NCI-H187 (cell line): Measurements from ENCODE around the gene ACSS3.
"Not testable (repeated sequence)": the region's sequence is repeated elsewhere in the genome, so short reads cannot be mapped to it uniquely, and the experiment has no call there.

Experiments
- DNase-seq, 2 experiments: peaks; one replicate each; lab custom pipeline; 2025; lab: John Stamatoyannopoulos, UW

Gene ACSS3

DNA sequence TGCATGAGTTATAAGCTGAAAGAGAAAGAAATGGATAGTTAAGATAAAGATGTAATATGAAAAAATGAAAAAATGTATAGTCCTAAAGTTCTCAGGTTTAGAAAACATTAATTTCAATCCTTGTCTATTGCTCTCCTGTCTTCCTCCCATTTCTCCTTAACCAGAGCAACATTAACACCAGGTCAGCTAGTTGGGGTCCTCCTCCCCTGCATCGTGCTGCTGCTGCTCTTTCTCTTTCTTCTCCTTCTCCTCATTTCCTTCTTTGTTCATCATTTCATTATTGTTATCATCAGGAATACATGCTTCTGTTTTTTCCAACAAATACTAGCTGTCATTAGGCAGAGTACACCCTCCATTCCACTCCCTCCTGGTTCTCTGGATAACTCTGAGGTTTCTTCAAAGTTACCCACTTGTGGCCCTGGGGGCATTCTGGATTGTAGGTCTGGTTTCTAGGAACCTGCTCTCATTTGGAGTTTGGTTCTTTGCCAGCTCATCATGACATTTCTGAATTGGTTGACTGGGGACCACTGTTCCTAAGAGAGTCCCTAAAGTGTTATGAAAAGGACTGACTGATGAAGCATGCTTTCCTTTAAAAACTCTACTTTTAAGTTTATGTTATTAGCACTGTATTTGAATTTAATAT lies 17.0 kb downstream of the ACSS3 start:
- DNase-seq = no peak

DNA sequence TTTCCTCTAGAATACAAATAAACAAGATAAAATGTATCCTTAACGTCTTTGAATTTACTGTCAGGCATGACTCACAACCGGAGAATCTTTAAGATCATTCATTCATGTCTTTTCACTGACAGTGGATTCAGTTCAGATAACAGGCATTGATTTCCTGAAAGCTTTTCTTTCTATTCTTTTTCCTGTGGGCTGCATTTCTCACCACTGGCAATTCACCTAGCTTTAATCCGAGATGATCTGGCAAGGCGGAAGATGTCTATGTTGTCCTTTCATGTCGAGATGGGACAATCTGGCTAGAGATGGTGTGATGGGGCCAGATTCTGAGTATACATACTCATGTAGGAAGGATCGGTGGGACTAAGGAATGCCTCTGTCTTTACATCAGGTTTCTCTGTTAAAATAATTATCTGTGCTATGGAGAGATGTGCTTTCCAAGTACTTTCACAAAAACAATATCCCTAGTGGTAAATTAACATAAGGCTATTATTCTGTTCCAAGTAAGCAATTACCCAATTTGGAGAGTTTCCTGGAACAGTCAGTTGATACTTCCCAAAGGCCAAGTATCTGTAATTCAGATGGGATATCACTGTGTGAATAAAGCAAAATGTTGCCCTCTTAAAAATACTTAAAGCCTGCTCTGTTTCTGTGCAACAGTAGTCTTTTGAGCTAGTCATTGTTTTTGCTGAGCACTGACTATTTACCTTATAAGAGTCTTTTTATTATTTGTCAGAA lies 17.8 kb downstream of the ACSS3 start:
- no peak for DNase-seq

DNA sequence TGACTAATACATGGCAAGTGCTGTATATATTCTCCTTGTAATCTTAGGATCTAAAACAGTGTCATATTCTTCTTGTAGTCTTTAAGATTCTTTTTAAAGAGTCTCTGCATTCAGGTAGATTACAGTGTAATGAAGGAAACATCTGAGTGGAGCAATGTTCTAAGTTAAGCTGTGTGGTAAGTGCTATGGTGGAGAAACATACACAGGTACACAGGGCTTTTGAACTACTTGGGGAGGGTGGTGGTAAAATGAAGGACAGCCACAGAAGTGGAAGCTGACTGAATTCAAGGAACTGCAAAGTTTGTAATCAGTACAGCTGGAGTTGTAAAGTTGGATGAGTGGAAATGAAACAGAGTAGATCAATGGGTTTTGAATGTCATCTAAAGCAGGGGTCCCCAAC lies 27.8 kb downstream of the ACSS3 start:
- no peak for DNase-seq

DNA sequence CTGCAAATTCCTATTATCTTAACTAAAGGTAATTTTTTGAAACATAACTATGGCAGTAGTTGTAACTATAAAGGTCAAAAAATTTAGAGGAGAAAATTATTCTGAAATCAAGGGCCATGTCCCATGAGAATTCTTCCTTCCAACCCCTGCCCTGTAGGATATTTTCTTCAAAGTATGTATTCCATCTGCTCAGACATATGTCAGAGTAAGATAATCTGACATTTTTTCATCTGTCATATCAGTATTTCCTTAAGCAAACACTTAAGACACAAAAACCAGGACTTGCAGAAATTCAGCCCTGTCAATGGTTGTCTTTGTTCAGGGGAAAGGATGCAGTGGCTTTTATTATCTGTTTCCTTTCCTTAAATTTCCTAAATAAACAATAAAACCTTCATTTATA lies 36.3 kb downstream of the ACSS3 start:
- no peak for DNase-seq

DNA sequence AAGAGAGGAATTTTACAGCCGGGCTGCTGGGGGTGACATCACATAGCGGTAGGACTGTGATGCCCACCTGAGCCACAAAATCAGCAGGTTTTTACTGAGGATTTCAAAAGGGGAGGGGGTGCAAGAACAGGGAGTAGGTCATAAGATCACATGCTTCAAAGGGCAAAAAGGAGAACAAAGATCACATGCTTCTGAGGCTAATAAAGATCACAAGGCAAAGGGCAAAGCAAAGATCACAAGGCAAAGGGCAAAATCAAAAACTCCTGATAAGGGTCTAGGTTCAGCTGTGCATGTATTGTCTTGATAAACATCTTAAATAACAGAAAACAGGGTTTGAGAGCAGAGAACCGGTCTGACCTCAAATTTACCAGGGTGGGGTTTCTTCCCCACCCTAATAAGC lies 41.2 kb downstream of the ACSS3 start:
- DNase-seq = not testable (repeated sequence)

DNA sequence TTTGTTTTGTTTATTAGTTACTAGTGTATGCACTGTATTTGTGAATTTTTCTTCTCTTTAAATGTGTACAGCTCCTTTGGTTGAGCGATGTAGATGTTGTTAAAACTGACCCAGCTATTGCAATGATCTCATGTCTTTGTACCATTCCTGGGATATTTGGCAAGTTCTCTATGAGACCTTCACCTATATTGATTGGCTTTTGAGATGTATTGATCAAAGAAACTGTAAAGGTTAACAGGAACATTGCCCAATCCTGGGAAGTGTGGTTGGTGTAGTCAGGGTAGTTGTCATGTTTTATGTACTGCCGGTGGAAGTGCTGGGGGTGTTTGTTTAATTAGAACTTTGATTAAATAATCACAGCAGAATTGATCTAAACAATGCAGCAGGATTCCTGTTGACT lies 43.1 kb downstream of the ACSS3 start:
- no peak for DNase-seq

DNA sequence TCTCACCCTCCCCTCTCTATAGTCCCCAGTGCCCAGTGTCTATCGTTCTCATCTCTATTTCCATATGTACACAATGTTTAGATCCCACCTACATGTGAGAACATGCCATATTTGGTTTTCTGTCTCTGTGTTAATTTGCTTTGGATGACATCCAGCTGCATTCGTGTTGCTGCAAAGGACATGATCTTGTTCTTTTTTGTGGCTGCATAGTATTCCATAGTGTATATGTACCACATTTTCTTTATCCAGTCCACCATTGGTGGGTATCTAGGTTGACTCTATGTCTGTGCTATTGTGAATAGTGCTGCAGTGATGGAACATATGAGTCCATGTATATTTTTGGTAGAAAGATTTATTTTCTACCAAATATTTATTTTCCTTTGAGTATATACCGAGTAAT lies 45.7 kb downstream of the ACSS3 start:
- DNase-seq = no peak

DNA sequence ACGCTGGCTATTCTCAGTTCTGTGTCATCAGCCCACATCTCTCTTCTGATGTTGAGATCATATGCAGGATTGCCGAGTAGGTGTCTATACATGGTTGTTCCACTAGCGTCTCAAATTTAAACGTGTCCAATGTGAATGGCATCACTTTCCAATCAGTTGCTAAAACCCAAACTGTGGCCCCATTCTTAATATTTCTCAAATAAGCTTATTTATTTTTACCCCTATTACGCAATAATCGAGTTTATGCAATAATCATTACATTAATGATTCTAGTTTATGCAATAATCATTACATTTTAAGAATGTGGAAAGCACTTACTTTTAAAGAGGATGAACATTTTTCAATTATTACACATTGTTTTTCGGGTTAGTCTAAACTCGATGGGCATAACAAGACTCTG lies 47.8 kb downstream of the ACSS3 start:
- DNase-seq = no peak

DNA sequence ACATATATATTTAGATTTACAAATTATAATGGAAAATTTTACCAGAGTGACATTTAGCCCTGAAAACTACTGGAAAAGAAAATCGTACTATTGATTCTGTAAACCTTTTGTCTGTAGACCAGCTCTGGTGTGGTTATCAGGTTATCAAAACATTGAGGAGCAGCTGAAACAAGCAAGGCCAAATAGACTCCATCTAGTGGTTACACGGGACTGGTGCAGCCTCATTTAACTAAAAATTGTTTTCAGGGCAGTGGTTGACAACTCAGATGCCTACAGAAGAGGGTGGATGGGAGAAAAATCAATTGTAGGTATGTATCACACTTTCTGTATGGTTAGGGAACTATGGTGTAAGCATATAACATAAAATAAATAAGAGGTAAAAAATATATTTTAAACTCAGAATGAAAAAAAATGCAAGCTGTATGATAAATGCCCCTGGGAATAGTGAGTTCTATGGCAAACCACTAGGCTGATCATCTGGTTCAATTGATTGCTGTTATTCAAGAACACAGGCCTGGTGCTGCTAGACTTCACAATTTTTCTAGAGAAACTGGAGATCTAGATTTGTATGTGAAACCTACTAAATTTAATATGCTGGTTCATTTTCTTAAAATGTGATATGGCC lies 51.2 kb downstream of the ACSS3 start:
- peak; percentile 2 to 28 for DNase-seq

DNA sequence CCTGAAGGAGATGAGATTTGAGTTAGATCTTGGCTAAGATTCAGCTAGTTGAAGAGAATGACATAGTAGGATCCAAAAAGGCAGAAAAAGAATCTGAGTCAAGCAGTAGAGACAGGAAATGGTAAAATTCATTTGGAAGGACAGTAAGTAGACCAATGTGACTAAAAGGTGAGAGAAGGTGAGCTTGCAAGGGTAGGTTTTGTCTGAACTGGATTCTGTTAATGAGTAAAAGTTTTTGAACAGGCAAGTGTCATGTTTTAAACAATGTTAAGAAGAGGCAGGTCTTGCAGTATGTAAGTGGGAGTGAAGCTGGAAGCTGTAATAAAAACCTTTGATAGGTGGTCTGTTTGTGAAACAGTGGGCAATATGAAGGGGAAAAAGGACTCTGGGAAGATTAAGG lies 58.6 kb downstream of the ACSS3 start:
- no peak for DNase-seq

DNA sequence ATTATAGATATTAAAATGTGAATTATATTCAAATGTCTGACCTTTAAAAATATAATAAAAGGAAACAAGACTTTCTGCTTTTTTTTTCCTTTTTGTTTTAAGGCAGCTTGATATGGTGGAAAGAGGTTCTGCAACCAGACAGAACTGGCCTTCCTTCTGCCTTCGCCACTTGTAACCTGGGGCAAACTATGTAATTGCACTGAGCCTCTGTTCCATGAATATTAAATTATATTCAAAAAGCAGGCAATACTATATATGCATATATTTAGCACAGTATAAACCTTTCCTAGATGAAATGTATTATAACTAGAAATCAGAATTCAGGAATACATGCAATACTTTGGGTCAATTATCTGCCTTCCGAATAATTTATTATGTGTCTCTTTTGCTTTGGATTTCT lies 59.9 kb downstream of the ACSS3 start:
- DNase-seq = no peak

DNA sequence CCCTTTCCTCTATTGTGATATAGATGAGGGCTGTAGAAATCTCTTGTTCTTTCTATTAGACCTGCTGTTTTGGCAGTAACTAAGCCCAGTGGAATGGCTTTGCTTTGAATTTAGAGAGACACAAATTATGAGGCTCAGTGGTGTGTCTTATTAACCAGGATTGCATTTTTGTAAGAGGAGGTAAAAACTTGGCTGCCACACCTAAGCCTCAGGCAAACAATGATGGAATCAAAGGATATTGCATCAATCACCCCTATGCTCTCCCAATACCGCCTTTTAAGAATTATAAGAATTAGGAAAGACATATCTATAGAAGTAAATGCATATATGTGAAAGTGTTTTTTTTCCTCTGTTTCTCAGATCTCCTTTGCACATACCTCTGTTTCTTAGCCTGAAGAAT lies 63.3 kb downstream of the ACSS3 start:
- no peak for DNase-seq

DNA sequence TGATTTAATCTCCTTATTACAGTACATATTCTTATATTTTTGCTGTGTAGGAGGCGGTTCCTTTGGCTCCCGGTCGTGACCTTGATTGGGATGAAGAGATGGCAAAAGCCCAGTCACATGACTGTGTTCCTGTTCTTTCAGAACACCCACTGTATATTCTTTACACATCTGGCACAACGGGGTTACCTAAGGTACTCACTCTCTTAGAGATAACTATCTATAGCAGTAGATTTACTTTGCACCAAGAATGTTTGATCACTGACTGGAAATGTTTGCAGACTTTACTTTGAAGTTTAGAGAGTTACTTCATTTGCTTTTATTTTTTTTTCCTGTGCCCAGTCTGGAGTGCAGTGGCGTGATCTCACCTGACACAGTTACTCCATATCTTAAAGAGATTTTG lies 65.2 kb downstream of the ACSS3 start:
- DNase-seq = no peak

DNA sequence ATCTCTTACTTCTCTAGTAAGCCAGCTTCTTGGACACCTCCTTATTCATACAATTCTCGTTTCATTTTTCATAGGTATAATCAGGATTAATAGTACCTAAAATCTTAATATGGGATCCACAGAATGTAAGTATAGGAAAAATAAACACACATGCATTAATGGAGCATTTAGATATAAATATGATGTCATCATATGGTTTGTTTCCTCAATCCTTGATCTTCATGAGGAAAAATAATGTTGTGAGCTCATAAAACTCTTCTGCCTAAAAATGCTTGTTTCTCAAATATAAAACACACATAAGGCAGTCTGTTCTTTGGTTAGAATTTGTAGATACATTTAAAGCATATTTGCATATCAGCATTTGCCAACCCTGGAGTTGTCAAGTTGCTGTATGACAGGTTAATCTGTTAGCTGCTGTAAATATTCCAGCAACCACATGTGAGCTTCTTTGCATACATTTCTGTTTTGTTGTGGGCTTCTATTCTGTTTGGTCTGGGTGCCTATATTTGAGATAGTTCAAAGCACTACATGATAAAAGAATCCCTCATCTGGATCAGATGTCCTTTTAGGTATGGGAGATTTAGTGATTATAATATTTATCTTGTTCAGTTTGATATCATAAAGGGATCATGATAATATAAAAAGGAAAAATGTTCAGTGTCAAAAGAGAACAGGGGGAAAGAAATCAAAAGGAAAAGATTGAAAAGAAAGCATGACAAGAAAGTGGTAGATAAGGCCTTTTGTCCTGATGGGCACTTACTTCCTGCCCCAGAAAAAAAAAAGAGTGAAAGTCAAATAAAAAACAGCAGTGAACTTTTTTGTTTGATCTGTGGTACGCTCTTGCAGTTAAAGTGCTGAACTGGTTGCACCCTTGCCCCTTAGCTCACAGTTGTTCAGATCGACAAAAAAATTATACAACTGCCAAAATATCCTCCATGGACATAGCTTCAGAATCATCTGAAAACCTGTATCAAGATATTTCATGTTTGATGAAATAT lies 68.6 kb downstream of the ACSS3 start:
- no peak for DNase-seq

DNA sequence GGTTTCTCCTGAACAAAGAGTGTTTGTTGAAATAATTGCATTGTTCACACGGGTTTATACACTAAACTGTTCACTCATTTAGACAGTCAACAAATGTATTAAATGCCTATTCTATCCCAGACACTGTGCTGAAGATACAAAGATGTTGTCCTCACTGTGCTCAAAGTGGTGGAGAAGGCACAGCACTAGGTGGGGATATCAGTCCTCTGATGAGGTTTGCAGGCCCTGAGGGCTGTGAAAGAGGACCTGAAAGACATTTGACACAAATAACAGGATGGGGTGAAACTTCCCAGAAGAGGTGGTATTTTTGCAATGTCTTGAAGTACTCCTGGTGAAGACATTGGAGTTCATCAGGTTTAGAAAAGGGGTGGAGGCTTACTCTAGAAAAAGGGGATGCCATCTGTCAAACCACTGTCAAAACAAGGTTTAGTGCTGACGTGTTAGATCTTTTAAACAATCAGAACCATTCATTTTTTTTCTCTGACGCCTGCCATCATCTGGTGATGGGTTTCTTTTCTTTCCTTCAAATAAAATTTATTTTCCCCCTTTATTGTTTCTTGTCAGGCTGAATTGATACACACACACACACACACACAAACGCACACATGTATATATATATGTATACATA lies 69.5 kb downstream of the ACSS3 start:
- no peak for DNase-seq

DNA sequence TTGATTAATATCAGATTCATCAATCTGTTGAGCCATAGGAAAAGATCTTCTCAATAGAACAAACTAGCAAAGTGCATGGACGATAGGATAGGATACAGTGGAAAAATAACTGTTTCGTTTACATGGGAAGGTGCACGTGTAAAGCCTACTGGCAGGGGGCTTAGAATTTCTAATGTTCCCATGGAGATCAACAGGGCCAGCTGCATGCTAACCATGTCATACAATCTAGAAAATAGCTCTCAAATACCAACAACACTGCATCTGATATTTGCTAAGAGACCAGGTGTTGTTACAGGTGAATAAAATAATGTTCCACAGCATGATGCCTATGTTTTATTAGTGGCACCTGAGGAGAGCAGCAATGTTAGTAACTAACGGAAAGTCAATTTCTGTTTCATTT lies 72.5 kb downstream of the ACSS3 start:
- peak; percentile 38 to 40 for DNase-seq

DNA sequence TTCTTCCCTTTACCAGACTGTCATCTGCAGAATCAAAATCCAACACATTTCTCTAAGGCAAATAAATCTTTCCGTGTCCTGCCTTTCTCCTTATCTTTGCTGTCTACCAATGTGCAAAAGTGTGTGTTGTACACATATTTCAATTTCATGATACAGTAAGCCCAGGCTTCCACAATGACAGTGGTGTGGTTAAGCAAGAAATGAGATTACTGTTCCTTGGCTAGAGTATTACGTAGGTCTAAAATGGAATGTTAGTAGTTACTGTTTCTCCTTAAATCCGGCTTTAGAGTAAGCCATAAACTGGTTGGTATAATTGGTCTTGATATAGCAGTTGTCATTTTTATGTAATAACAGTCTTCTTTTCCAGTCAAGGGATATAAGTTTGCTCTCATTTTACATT lies 82.0 kb downstream of the ACSS3 start:
- no peak for DNase-seq

DNA sequence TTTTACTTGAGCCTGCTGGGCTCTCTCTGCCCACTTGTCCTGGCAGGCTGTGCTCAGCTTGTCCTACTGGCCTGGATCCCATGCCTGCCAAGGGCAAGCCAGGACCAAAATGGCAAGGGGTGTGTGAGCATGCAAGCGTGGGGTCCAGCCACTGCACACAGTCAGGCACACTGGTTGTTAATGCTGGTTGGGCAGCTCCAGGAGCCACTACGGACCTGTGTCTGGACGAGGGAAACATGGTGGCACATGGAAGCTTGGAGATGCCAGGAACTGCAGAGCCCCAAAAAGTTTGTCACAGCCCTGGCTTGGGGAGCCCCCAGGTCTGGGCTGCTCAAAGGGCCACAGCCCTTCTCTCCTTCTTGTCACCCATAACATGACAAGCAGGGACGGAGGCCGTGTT lies 83.8 kb downstream of the ACSS3 start:
- DNase-seq = no peak

DNA sequence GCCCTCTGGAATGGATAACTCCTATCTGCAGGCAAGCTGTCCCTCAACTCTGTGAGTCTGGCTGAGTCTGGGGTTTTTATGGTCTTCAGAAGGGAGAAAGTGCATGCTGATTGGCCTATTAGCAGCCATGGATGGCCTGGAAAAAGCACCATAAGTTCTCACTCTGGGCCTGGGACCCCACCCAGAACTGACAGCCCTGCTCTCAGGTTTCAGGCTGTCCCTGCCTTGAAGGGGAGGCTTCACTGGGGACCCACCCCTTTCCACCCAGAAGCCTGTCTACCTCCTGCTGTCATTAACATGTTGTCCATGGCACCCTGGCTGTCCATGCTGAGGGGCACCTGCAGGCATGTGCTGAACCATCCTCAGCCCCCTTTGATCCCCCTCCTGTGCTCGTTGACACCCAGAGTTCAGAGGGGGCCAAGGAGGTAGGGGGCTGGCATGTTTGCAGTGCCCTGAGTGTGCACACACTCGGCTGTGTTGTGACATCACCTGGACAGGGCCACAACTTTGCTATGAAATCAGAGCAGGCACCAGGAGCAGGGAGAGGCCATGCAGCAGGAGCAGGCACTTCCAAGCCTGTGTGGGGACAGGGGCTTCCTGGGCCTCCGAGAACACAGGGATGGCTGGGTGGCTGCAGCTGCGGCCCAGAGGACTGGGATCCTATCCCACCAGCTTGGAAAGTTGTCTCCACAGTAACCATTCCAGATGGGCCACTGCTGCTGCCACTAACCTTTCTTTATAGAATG lies 84.7 kb downstream of the ACSS3 start:
- no peak for DNase-seq

DNA sequence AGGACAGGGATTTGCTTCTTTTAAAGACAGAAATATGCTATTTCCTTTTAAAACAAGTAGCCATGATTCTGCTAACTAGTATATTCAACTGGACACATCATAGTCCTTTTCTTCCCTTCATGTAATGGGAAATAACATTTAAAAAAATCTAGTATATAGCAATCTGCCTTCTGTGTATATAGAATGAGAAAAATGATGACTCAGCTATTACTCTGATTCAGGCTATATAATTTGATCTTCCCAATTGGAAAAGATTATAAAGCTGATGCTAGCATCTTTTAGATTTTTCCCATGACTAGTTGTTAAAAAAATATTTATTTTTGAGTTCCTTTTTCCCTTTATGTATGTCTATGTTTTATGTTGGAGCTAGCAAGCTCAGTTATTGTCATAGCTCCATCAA lies 86.9 kb downstream of the ACSS3 start:
- DNase-seq = no peak

DNA sequence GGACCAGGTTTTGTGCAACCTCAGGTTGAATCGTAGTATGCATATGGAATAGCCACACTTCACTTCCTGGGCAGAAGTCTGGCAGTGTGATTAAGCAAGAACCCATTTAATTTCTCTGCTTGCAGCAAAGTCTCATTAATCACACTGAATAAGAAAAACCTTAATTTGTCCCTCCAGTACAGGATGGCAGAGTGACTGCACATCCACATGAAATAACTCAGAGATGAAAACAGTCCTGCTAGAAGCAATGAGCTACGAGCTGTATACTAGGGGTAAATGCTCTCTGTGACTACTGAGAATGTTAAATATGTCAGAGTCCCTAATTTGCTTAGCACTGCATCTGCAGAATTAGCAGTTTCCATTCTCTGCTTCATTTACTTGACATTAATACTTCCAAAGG lies 88.9 kb downstream of the ACSS3 start:
- DNase-seq = no peak
